Spinal cord (tissue), 10 donors: ENCODE data around the gene SETD3. TPM values are rescaled to one million over a fixed set of nuclear protein-coding genes. Genes with fewer than 3 reads are reported as not detected.

Experiments
- DNase-seq, 6 donors: peaks; one replicate each; pipeline versions ENCODE4 v3.0.0 to v3.0.0-alpha.2; 2013 to 2015; ENCODE audit warnings: low spot score in 6 of 6, low read depth in 4 of 6
- H3K27ac ChIP-seq: one replicate; pipeline ENCODE4 v1.5.1; 2013; ENCODE audit warnings: low read depth, low read length, control low read depth
- H3K27me3 ChIP-seq: one replicate; pipeline ENCODE4 v1.6.1; 2013; ENCODE audit warnings: low read length; ENCODE audit not compliant: control insufficient read depth, insufficient read depth
- H3K36me3 ChIP-seq: one replicate; pipeline ENCODE4 v1.6.1; 2013; ENCODE audit warnings: low read length; ENCODE audit not compliant: control insufficient read depth, insufficient read depth
- H3K4me1 ChIP-seq: one replicate; pipeline ENCODE4 v1.6.1; 2013; ENCODE audit warnings: low read length; ENCODE audit not compliant: control insufficient read depth, insufficient read depth
- H3K4me3 ChIP-seq: one replicate; pipeline ENCODE4 v1.5.1; 2013; ENCODE audit warnings: low read depth, low read length, control low read depth
- H3K9me3 ChIP-seq: one replicate; pipeline ENCODE4 v1.6.1; 2013; ENCODE audit warnings: low read length; ENCODE audit not compliant: control insufficient read depth, insufficient read depth
- WGBS: methylation state at CpG from one replicate; pipeline ENCODE4 v1.1.5; 2013; ENCODE audit warnings: missing lambda C conversion rate; ENCODE audit not compliant: insufficient coverage; 5-methylcytosine and 5-hydroxymethylcytosine counted together
- polyA plus RNA-seq, 2 donors: library from polyadenylated mRNA; unstranded; fragments of 120-200 nt; gene quantifications; one replicate each; pipeline ENCODE4 v1.2.1, GENCODE V29; 2013; ENCODE audit not compliant: insufficient read length in 2 of 2
- total RNA-seq, 2 donors: library from RNA; depleted of rRNA in 1 of 2; stranded (reverse); fragments of 120-200 nt in 1 of 2; fragments of >200 nt in 1 of 2; gene quantifications; one replicate each; pipeline versions ENCODE4 v1.2.3 to v1.2.4, GENCODE V29; 2013 to 2014
- donor health status: healthy.

The SETD3 gene
- total and polyA plus RNA-seq, 4 donors: 50.9 to 82.6 (median 62.2) TPM

- peak in 1 of 6 donors; percentile 0 for DNase-seq
- Histone ChIP-seq H3K9me3 (no peaks in the 10 kb centered on the region), H3K4me3 (no peak overlapping the region), H3K36me3 (peaks cover 85% of the 10 kb centered on the region), H3K27me3 (no peaks in the 10 kb centered on the region), H3K27ac (peak overlapping the region; percentile 63), H3K4me1 (peaks cover 22% of the 10 kb centered on the region)
- 71% methylated on average over 5 of the region's 10 CpGs for WGBS
Measured at GRCh38 chr14:99512110-99512449, 31.4 kb upstream of the SETD3 start.

DNA sequence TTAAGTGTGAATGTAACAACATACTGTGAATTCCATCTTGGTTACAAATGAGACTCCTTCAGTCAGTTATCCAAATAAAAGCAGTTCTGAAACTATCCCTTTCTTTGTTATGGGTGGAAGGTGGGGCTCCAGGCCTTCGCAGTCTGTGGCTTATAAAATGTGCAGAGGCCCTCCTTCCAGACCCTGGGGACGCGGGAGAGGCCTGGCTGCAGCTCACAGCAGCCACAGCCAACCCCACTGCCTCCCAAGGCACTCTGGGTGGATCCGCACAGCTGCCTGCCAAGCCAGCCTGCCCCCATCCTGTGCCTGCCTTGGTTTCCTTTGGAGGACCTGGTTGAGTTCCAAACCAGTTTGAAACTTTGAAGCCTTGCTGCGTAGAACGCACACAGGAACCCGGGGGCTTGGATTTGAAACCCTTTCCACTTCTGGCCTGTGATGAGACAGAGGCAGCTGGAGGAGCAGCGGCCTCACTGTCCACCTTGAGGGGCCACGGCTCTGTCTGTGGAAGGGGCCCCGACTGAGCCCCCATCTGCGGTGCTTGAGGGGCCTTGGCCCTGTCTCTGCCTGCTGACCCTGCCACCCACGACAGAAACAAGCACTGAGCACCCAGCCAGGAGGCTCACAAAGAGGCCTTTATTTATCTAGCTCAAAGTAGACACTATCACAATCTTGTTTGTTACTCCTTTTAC, 30.9 kb upstream of the SETD3 start:
- Histone ChIP-seq H3K9me3 (no peaks in the 10 kb centered on the region), H3K4me1 (peaks cover 22% of the 10 kb centered on the region), H3K27ac (peak overlapping the region; percentile 63), H3K27me3 (no peaks in the 10 kb centered on the region), H3K36me3 (peaks cover 85% of the 10 kb centered on the region), H3K4me3 (no peak overlapping the region)
- 47% methylated on average over 12 of the region's 12 CpGs for WGBS
- DNase-seq: peak in 1 of 6 donors; percentile 61

DNA sequence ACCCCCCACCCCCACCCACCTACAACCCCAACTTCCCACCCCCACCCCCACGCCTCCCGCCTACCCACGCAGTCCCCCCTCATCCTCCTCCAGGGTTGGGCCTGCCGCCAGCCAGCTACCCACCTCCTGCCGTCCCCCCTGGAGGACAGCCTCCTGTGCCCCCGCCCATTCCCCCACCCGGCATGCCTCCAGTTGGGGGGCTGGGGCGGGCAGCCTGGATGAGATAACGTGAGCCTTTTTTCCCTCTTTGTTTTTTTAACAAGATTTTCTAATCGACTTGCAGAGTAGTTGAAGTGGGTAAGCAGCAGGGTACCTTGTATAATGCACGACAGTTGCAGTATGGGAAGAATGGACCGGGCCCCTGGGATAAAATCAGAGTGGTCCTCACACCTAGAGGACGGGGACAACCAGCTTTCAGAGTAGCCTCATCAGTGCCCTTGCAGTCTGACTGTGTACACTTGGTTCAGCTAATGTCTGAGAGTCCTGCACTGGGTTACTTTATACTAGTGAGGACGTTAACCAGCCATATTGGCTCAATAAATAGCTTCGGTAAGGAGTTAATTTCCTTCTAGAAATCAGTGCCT, 30.0 kb upstream of the SETD3 start:
- no peak overlapping the region for H3K4me3 ChIP-seq
- WGBS: 40% methylated on average over 5 of the region's 15 CpGs
- DNase-seq: no peak
- H3K27me3 ChIP-seq: no peaks in the 10 kb centered on the region
- peaks cover 27% of the 10 kb centered on the region for H3K4me1 ChIP-seq
- peaks cover 85% of the 10 kb centered on the region for H3K36me3 ChIP-seq
- peak overlapping the region; percentile 63 for H3K27ac ChIP-seq
- H3K9me3 ChIP-seq: no peaks in the 10 kb centered on the region

GRCh38 chr14:99509871-99510555, 29.4 kb upstream of the SETD3 start:
- WGBS: 80% methylated on average over 15 of the region's 27 CpGs
- Histone ChIP-seq H3K9me3 (no peaks in the 10 kb centered on the region), H3K4me1 (peaks cover 30% of the 10 kb centered on the region), H3K36me3 (peaks cover 85% of the 10 kb centered on the region), H3K27ac (no peak overlapping the region), H3K4me3 (no peak overlapping the region), H3K27me3 (no peaks in the 10 kb centered on the region)
- no peak for DNase-seq

- Histone ChIP-seq H3K9me3 (no peaks in the 10 kb centered on the region), H3K27me3 (no peaks in the 10 kb centered on the region), H3K36me3 (peaks cover 84% of the 10 kb centered on the region), H3K27ac (no peak overlapping the region), H3K4me3 (no peak overlapping the region), H3K4me1 (peaks cover 30% of the 10 kb centered on the region)
- WGBS: 83% methylated on average over 16 of the region's 23 CpGs
- no peak for DNase-seq
Measured at GRCh38 chr14:99508896-99509629, 28.4 kb upstream of the SETD3 start.

DNA sequence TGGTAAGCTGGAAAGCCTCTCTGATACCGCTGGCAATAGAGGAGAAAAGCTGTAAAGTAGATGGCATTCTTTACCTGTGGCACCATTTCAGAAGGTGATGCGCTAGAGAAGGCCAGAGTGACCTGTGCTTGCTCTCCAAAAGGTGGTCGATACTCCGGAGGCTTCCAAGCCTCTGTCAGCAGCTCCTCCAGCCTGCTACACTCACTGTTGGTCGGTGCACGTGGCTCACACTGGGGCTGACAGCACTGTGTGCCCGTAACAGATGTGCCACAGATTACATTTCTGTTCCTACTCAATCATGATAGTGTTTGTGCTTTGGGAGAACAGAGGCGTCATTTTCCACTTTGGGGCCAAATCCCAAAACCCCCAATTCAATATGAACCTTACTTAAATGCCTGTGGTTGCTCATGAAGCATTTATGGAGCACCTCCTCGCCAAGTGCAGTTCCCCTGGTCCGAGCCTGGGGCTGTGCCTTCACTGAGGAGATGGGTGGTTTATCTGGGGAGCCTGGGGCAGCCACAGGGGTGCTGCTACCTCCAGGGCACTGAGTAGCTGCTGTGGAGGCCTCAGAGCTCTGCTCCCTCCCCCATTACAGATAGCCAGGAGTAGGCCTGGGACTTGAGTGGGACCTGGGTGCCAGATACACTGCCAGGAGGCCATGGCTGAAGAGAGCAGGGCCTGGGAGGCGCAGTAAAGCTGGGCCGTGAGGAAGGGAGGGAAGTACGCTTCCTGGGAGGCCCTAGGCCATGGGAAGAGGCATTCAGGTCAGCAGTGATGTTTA, 27.4 kb upstream of the SETD3 start:
- Histone ChIP-seq H3K36me3 (peaks cover 79% of the 10 kb centered on the region), H3K9me3 (no peaks in the 10 kb centered on the region), H3K4me3 (no peak overlapping the region), H3K27ac (no peak overlapping the region), H3K27me3 (no peaks in the 10 kb centered on the region), H3K4me1 (peaks cover 30% of the 10 kb centered on the region)
- 92% methylated on average over 7 of the region's 13 CpGs for WGBS
- DNase-seq: no peak

DNA sequence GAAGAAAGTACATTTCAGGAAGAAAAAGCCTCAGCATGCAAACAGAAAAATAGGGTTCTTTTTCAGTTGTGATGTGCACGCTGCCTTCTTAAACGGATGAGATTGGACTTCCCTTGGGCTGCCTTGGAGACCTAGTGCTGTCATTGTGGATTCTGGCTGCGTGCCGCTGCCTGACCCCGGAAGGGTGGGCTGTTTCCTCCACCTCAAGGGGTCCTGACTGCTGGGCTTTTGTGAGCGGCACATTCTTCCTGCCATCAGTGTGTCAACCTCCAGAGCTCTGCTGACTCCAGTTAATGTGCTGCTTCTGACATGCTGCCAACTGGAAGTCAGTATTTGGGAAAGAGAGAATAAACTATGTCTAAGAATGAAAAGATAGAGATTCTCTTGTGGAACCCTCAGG, 25.6 kb upstream of the SETD3 start:
- Histone ChIP-seq H3K4me3 (no peak overlapping the region), H3K36me3 (peaks cover 72% of the 10 kb centered on the region), H3K27ac (no peak overlapping the region), H3K27me3 (no peaks in the 10 kb centered on the region), H3K9me3 (no peaks in the 10 kb centered on the region), H3K4me1 (peaks cover 17% of the 10 kb centered on the region)
- DNase-seq: peak in 2 of 6 donors; percentile 49 to 53
- 34% methylated on average over 6 of the region's 6 CpGs for WGBS

DNA sequence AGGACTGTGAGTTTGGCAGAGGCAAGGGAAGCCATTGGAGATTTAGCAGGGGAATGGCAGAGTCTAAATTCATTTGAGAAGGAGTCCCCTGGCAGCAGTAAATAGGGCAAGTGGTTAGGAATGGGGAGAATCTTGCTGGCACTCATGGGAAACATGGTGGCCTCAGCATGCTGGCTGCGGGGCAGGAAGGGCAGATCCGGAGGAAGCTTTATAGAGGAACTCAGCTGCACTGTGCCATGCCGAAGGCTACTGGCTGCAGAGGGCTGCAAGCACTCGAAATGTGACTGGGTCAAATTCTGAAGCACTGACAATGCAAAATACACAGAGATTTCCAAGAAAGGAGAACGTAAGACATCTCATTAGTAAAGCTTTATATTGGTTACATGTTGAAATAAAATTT, 24.4 kb upstream of the SETD3 start:
- Histone ChIP-seq H3K9me3 (no peaks in the 10 kb centered on the region), H3K36me3 (peaks cover 68% of the 10 kb centered on the region), H3K4me1 (peaks cover 12% of the 10 kb centered on the region), H3K27me3 (no peaks in the 10 kb centered on the region), H3K4me3 (no peak overlapping the region), H3K27ac (no peak overlapping the region)
- no peak for DNase-seq
- 100% methylated on average over 2 of the region's 5 CpGs for WGBS

DNA sequence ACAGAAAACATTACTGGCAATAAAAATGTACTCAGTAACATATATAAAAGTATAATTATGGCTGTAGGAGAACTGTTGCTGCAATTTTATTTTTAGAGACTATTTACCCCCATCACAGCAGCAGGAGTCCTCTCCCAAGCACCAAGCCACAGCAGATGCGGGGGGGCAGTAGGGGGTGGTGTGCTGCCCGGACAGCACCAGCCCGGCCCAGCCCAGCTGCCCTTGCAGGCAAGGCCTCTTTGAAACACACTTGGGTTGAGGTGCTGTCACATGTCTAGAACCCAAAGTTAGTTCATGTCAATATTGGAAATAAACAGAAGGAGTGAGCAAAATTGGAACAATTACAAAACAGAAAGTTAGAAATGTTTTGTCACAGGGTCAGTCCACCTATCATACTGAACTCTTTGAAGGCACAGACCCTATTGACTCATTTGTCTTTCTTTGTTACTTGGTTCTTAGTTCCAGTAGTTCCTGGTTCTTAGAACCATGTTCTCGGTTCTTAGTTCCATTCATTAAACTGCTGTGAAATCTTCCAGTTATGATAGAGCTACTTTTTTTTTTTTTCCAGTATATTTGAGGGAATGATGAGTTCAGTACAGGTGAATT, 23.3 kb upstream of the SETD3 start:
- H3K36me3 ChIP-seq: peaks cover 59% of the 10 kb centered on the region
- no peaks in the 10 kb centered on the region for H3K27me3 ChIP-seq
- 93% methylated on average over 3 of the region's 4 CpGs for whole genome bisulfite sequencing
- H3K9me3 ChIP-seq: no peaks in the 10 kb centered on the region
- peaks cover 8% of the 10 kb centered on the region for H3K4me1 ChIP-seq
- H3K27ac ChIP-seq: no peak overlapping the region
- H3K4me3 ChIP-seq: no peak overlapping the region
- no peak for DNase-seq
